RWPE2 (cell line): Measurements from ENCODE around the gene PADI4.

Experiments
- ATAC-seq: fragments of 200-7000 bp; cut with Tn5 transposase; 3 replicates; pipeline ENCODE4 v1.9.1; 2021; ENCODE audit warnings: low read depth
- DNase-seq: peaks from one replicate; pipeline ENCODE4 v3.0.0-alpha.2; 2020; ENCODE audit warnings: low spot score
- H3K27ac ChIP-seq: fragments of 450-650 bp; 2 replicates; pipeline ENCODE4 v1.5.1; 2017; ENCODE audit warnings: mild to moderate bottlenecking; ENCODE audit not compliant: poor library complexity, severe bottlenecking
- H3K27me3 ChIP-seq: fragments of 250-450 bp; sonication (Bioruptor Pico); 2 replicates; pipeline ENCODE4 v1.5.1; 2021; ENCODE audit warnings: mild to moderate bottlenecking, moderate library complexity; ENCODE audit not compliant: insufficient read depth, poor library complexity, severe bottlenecking
- H3K36me3 ChIP-seq: fragments of 250-450 bp; sonication (Bioruptor Pico); 2 replicates; pipeline ENCODE4 v1.5.1; 2020; ENCODE audit warnings: low read depth, mild to moderate bottlenecking, moderate library complexity
- H3K4me1 ChIP-seq: fragments of 250-450 bp; sonication (Bioruptor Pico); 2 replicates; pipeline ENCODE4 v1.5.1; 2021; ENCODE audit warnings: mild to moderate bottlenecking, moderate library complexity; ENCODE audit not compliant: insufficient read depth, poor library complexity, severe bottlenecking
- H3K4me3 ChIP-seq: fragments of 250-450 bp; sonication (Bioruptor Pico); 2 replicates; pipeline ENCODE4 v1.5.1; 2021; ENCODE audit warnings: mild to moderate bottlenecking, moderate library complexity; ENCODE audit not compliant: severe bottlenecking
- H3K9me3 ChIP-seq: fragments of 250-450 bp; sonication (Bioruptor Pico); 2 replicates; pipeline ENCODE4 v1.5.1; 2021; ENCODE audit warnings: mild to moderate bottlenecking, moderate library complexity; ENCODE audit not compliant: severe bottlenecking
- CTCF ChIP-seq: fragments of 450-650 bp; IDR thresholded peaks from one replicate; pipeline ENCODE4 v1.5.1; 2017; ENCODE audit warnings: mild to moderate bottlenecking, moderate library complexity; ENCODE audit not compliant: poor library complexity, severe bottlenecking

PADI4 gene

GRCh38 chr1:17347769-17348592 is 40.0 kb downstream of the PADI4 start:
- TF ChIP-seq CTCF: no peak
- Histone ChIP-seq H3K36me3 (no peaks in the 10 kb centered on the region), H3K27ac (peak overlapping the region; percentile 73), H3K4me1 (peaks cover 13% of the 10 kb centered on the region), H3K27me3 (no peaks in the 10 kb centered on the region), H3K4me3 (no peak overlapping the region), H3K9me3 (peaks cover 2% of the 10 kb centered on the region)
- peak; percentile 90 for ATAC-seq
- DNase-seq: no peak

GRCh38 chr1:17348593-17349234 is 40.7 kb downstream of the PADI4 start:
- Histone ChIP-seq H3K4me1 (peaks cover 13% of the 10 kb centered on the region), H3K4me3 (no peak overlapping the region), H3K27ac (peak overlapping the region; percentile 73), H3K27me3 (no peaks in the 10 kb centered on the region), H3K36me3 (no peaks in the 10 kb centered on the region), H3K9me3 (peaks cover 2% of the 10 kb centered on the region)
- no peak for TF ChIP-seq CTCF
- DNase-seq (no peak), ATAC-seq (no peak; the same call in 1 of the 3 replicates)

GRCh38 chr1:17350083-17350482 is 42.1 kb downstream of the PADI4 start:
- ATAC-seq (no peak), DNase-seq (no peak)

GRCh38 chr1:17350928-17351446 is 43.0 kb downstream of the PADI4 start:
- no peak for TF ChIP-seq CTCF
- DNase-seq (no peak), ATAC-seq (no peak)
- Histone ChIP-seq H3K9me3 (no peaks in the 10 kb centered on the region), H3K36me3 (no peaks in the 10 kb centered on the region), H3K4me3 (no peak overlapping the region), H3K4me1 (peaks cover 13% of the 10 kb centered on the region), H3K27me3 (no peaks in the 10 kb centered on the region), H3K27ac (no peak overlapping the region)

More at GRCh38 chr1:17350083-17350482, 42.1 kb downstream of the PADI4 start:
- TF ChIP-seq CTCF: no peak
- Histone ChIP-seq H3K4me3 (no peak overlapping the region), H3K4me1 (peaks cover 13% of the 10 kb centered on the region), H3K27ac (no peak overlapping the region), H3K27me3 (no peaks in the 10 kb centered on the region), H3K36me3 (no peaks in the 10 kb centered on the region), H3K9me3 (peaks cover 2% of the 10 kb centered on the region)
